OCI-M2 (cell line): Measurements from ENCODE around the gene LRMDA.

Experiments used
- DNase-seq: peaks from one replicate; lab custom pipeline; 2025; ENCODE audit not compliant: unreplicated experiment; lab: John Stamatoyannopoulos, UW

Gene LRMDA

GRCh38 chr10:75401569-75402485 is 29.6 kb upstream of the LRMDA start, which contains the start of gene ZNF503:
Gene ZNF503, minus strand, starts transcription at chr10:75401764. Its CDS starts 345 bp downstream, at chr10:75401419.
- no peak for DNase-seq

- no peak for DNase-seq
Observed at GRCh38 chr10:75402486-75403143, 28.8 kb upstream of the LRMDA start.

GRCh38 chr10:75403144-75403938 is 28.1 kb upstream of the LRMDA start:
- DNase-seq = no peak

DNA sequence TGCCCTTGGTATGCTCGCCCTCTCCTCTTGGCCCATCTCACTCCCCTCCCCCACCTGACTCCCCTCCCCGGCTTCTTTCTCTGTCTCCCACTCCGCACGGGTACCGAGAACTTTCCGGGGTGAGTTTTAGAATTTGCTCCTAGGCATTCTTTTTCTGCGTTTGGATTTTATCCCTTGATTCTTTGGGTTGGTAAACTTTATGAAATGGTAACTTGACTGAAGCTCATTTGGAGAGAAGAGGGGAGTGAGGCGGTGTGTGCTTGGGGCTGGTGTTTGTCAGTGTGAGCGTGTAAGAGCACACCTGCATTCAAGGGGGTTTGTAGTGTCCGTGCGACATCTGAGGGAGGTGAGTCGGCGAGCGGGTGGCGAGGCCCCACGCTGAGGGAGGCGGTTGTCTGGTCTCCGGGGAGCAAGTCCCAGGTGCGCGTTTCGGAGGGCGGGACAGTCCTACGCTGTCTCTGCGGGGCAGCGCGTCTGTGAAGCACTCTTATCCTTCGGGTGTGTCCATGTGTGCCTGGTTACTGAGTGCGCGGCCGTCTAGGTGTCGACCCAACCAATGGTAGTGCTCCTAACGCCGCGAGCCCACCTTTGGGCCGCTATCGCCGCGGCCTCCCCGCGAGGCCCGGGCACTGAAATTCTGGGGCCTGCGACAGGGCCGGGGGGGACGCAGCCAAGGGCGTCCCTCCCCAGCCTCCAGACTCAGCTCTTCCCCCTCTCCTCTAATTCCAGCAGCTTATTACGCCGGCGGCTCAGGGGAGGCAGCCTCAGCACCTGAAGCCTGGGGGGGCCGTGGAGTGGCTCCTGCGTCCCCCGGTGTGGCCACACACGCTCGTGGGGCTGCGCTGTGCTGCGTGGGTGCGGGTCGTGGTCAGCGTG is 27.2 kb upstream of the LRMDA start:
- DNase-seq = no peak

GRCh38 chr10:75404815-75405597 is 26.4 kb upstream of the LRMDA start:
- no peak for DNase-seq

GRCh38 chr10:75405598-75406461 is 25.6 kb upstream of the LRMDA start:
- DNase-seq = no peak

DNA sequence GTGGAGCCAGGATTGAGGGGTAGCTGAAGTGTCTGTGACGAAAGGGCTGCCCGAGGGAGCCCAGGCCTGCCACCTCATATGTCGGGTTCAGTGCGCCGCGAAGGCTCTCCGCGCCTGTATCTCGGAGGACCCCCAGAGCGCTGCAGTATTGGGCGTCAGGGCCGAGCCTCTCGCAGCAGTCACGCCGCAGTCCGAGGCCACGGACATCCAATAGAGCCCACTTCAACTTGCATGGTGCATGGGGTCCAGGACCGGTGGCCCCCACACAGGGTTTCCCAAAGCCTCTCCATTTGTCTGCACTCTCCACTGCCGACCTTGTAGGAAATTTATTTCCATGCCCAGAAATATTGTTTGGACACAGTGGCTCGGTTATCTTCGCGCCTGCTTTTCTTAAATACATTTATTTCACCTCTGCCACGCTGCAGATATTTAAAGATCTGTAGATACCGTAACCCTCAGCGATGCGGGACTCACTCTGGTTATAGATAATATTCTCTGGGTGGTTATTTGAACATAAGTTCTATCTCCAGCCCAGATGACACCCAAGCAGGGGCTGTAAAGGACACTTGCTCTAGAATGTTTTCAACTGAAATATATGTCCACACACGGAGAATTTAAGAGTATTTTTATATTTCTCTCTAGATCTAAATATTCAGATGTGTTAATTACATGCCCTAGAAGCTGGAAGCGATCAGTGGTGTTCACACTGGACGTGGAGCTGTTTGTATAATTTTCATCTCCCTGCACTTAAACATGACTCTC is 24.8 kb upstream of the LRMDA start:
- DNase-seq = no peak

- DNase-seq = no peak
Observed at GRCh38 chr10:75407224-75407712, 24.2 kb upstream of the LRMDA start.

DNA sequence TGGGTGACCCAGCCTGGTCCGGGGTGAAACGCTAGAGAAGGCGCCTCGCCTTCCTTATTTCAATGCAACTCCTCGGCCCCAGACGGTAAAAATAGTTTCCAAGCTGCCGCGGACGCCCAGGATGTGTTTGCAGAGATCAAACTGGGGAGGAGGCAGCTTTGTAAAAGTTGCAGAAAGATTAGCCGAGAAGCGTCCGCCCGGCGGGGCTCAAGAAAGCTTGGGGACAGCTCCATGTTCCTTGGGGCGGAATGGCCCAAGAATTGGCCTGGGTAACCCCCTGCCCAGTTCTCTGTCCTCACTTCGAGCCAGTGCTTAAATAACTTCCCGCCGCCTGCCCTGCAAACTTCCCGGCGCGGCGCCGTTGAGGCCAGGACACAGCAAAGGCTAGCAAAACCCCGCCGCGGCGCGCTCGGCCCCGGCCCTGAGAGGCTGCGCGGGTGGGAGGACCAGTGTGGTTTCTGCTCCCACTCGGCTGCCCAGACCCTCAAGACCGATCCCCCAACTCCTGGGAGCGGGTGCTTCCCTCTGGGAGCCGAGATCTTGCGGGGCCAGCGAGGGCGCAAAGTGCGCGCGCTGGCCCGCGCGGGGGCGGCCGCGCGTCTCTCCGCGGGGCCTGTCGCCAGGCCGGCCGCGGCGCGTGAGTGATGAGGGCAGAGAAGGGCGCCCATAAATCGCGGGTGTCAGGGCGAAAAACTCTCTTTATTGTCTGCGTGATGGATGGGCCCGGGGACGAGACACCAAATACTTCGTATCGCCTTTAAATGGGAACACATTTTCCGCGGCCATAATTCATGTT is 23.5 kb upstream of the LRMDA start:
- no peak for DNase-seq

DNA sequence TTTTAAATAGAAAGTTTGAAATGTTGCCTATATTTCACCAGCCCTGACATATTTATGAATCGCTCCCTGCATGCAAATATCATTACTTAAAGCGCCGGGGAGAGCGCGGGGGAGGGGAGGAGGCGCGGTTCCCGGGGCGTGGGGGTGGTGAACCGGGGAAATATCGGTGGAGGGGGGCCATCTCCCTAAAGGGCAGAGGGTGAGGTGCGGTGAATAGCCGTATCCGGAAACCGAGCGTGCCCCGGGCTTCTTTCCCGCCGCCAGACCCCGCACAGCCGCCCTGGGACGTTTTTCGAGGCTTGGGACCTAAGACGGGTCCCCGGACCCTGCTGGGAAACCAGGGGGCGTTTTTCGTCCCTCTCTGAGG is 22.9 kb upstream of the LRMDA start:
- DNase-seq = no peak

GRCh38 chr10:75408911-75409885 is 22.2 kb upstream of the LRMDA start:
- no peak for DNase-seq

DNA sequence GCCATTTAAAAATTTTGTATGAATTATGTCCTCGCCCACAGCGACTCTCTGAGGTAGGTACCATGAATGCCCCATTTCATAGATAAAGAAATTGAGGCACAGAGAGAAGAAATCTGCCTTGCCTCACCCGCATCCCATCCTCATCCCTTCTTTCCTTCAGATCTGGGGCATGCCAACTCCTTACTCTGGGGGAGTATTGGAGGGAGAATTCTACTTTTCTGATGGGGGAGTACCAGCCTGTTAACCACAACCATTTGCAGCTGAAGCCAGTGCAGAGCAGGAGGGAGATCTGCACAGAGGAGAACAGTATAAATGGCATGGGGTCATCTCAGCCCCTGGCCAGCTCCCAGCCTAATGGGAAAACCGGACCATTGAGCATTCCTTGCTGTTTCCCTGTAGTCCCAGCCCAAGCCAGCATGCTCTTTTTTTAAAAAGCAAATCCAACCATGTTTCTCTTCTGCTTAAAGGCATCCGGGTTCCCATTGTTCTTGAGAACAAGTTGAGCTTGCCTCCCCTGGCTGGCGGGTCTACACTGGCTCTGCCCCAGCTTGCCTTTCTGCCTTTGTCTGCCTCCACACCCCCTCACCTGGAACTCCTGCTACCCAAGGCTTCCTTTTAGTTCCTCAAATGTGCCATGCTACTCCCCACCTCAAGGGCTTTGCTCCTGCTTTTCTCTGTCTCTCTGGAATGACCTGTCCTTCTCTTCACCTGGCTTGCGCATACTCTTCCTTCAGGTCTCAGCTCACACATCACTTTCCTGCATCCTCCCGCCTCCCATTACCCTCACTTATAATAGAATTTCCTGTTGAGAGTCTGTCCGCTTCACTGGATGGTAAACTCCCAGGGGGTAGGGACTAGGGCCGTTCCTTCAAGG is 21.1 kb upstream of the LRMDA start:
- no peak for DNase-seq

DNA sequence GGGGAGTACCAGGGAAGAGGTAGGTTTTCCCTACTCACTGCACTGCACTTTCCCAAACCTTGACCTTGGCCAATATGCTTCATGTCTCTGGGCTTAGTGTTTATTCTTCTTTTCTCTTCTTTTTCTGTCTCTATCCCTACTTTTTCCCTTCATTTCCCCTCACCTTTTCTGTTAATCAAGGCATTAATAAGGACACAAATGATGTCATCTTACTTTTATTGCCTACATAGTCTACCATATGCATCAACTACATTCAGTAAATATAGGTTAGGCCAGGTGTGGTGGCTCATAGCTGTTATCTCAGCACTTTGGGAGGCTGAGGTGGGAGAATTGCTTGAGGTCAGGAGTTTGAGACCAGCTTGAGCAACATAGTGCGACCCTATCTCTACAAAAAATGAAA is 16.9 kb upstream of the LRMDA start:
- no peak for DNase-seq

DNA sequence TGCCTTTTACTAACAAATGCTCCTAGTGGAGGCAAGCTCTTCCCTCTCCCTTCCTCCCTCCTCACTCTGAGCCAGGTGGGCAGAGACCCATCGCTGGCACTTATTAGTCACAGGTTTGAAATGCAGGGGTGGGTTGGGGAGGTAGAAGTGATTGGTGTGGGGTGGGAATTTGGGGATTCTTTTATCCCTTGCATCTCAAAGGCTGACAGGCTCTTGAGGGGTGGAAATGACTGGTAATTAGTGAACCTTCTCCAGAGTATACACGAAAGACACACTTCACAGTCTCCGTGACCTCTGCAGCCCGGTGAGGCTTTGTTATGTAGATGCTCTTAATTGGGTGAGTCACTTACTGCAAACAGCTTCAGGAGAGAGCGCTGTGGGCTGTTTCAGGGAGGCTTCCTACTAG is 13.9 kb upstream of the LRMDA start:
- DNase-seq = no peak

GRCh38 chr10:75418293-75418692 is 13.1 kb upstream of the LRMDA start:
- DNase-seq = no peak
